Activated CD8-positive, alpha-beta memory T cell treated with anti-CD3 and anti-CD28 coated beads, Interleukin-2, amount 10 ng/mL, durations not matched to agents 7 days and 5 days (primary cell): ENCODE measurements around the gene TTI1. TPM values are rescaled to one million over a fixed set of nuclear protein-coding genes. Genes with fewer than 3 reads are reported as not detected.

Experiments
- ATAC-seq: fragments of 150-1000 bp; cut with Tn5 transposase; one replicate; pipeline ENCODE4 v1.10.0; 2021; ENCODE audit warnings: moderate library complexity
- CTCF ChIA-PET: fragments of 350-600 bp; sonication (Branson Sonifier 250); formaldehyde crosslinking; loops from one replicate; lab custom pipeline; 2021; ENCODE audit warnings: antibody characterized with exemption; lab: Charles Lee
- DNase-seq: peaks from one replicate; pipeline ENCODE4 v3.0.0-alpha.2; 2020
- H3K27ac Mint-ChIP-seq: one replicate; pipeline ENCODE4 v1.8.0; 2021; ENCODE audit warnings: mild to moderate bottlenecking, mixed read lengths
- H3K27me3 Mint-ChIP-seq: one replicate; pipeline ENCODE4 v1.8.0; 2021; ENCODE audit warnings: mixed read lengths
- H3K36me3 Mint-ChIP-seq: one replicate; pipeline ENCODE4 v1.8.0; 2021; ENCODE audit warnings: mild to moderate bottlenecking, mixed read lengths
- H3K4me1 Mint-ChIP-seq: one replicate; pipeline ENCODE4 v1.8.0; 2021; ENCODE audit warnings: mixed read lengths
- H3K4me3 Mint-ChIP-seq: one replicate; pipeline ENCODE4 v1.8.0; 2021; ENCODE audit warnings: mild to moderate bottlenecking, moderate library complexity, mixed read lengths
- H3K9me3 Mint-ChIP-seq: one replicate; pipeline ENCODE4 v1.8.0; 2022; ENCODE audit warnings: low read depth, mixed read lengths
- total RNA-seq, 2 experiments: library from RNA; stranded (reverse); gene quantifications; one replicate each; pipeline ENCODE4 v1.2.3, GENCODE V29; 2021

Gene TTI1
- total RNA-seq, 2 experiments from 2014 or later = 34.7 to 35.0 TPM

GRCh38 chr20:37988306-37988954 lies 44.8 kb downstream of the TTI1 start:
- CTCF ChIA-PET = interaction anchor here (1.0 kb wide), 1 partner anchor 86 kb away, joined by 4 read pairs; no protein-coding TSS in a partner anchor
- DNase-seq = no peak
- Mint-ChIP-seq H3K4me1 (peaks cover 37% of the 10 kb centered on the region), H3K9me3 (no peaks in the 10 kb centered on the region), H3K4me3 (no peak overlapping the region), H3K27me3 (no peaks in the 10 kb centered on the region), H3K27ac (peak overlapping the region; percentile 7), H3K36me3 (peaks cover 21% of the 10 kb centered on the region)
- no peak for ATAC-seq

GRCh38 chr20:37987602-37988290 lies 45.5 kb downstream of the TTI1 start:
- Mint-ChIP-seq H3K4me3 (no peak overlapping the region), H3K27ac (no peak overlapping the region), H3K9me3 (no peaks in the 10 kb centered on the region), H3K36me3 (peaks cover 22% of the 10 kb centered on the region), H3K27me3 (no peaks in the 10 kb centered on the region), H3K4me1 (peaks cover 35% of the 10 kb centered on the region)
- CTCF ChIA-PET = interaction anchor here (1.0 kb wide), 1 partner anchor 85 kb away, joined by 4 read pairs; no protein-coding TSS in a partner anchor
- no peak for ATAC-seq
- no peak for DNase-seq

GRCh38 chr20:37986873-37987601 lies 46.2 kb downstream of the TTI1 start:
- CTCF ChIA-PET = no interaction called here
- Mint-ChIP-seq H3K27ac (no peak overlapping the region), H3K36me3 (peaks cover 24% of the 10 kb centered on the region), H3K4me1 (peaks cover 31% of the 10 kb centered on the region), H3K9me3 (no peaks in the 10 kb centered on the region), H3K27me3 (no peaks in the 10 kb centered on the region), H3K4me3 (no peak overlapping the region)
- ATAC-seq (no peak), DNase-seq (no peak)

GRCh38 chr20:37986044-37986858 lies 47.0 kb downstream of the TTI1 start:
- ATAC-seq (no peak), DNase-seq (no peak)
- H3K27ac Mint-ChIP-seq = no peak overlapping the region
- H3K9me3 Mint-ChIP-seq = no peaks in the 10 kb centered on the region
- peaks cover 24% of the 10 kb centered on the region for H3K4me1 Mint-ChIP-seq
- CTCF ChIA-PET = no interaction called here
- peaks cover 27% of the 10 kb centered on the region for H3K36me3 Mint-ChIP-seq
- no peak overlapping the region for H3K4me3 Mint-ChIP-seq
- H3K27me3 Mint-ChIP-seq = no peaks in the 10 kb centered on the region

- Mint-ChIP-seq H3K4me1 (peaks cover 4% of the 10 kb centered on the region), H3K27me3 (no peaks in the 10 kb centered on the region), H3K9me3 (no peaks in the 10 kb centered on the region), H3K4me3 (no peak overlapping the region), H3K36me3 (peaks cover 21% of the 10 kb centered on the region), H3K27ac (no peak overlapping the region)
- CTCF ChIA-PET = interaction anchor here (1.1 kb wide), 1 partner anchor 8 kb away, joined by 3 read pairs; no protein-coding TSS in a partner anchor
- ATAC-seq = no peak
- DNase-seq = no peak
Observed at GRCh38 chr20:37984018-37984785, 49.1 kb downstream of the TTI1 start.

- DNase-seq (no peak), ATAC-seq (no peak)
- Mint-ChIP-seq H3K4me3 (no peak overlapping the region), H3K4me1 (no peaks in the 10 kb centered on the region), H3K36me3 (peaks cover 13% of the 10 kb centered on the region), H3K27me3 (no peaks in the 10 kb centered on the region), H3K27ac (no peak overlapping the region), H3K9me3 (no peaks in the 10 kb centered on the region)
- CTCF ChIA-PET = interaction anchor here (0.7 to 1.1 kb wide), 2 partner anchors 9 to 237 kb away, joined by 3 read pairs; no protein-coding TSS in a partner anchor
Observed at GRCh38 chr20:37983286-37983685, 50.0 kb downstream of the TTI1 start.

- no peak overlapping the region for H3K4me3 Mint-ChIP-seq
- H3K27ac Mint-ChIP-seq = no peak overlapping the region
- peaks cover 13% of the 10 kb centered on the region for H3K36me3 Mint-ChIP-seq
- H3K9me3 Mint-ChIP-seq = no peaks in the 10 kb centered on the region
- H3K4me1 Mint-ChIP-seq = peaks cover 4% of the 10 kb centered on the region
- ATAC-seq (no peak), DNase-seq (no peak)
- no peaks in the 10 kb centered on the region for H3K27me3 Mint-ChIP-seq
- CTCF ChIA-PET = no interaction called here
Observed at GRCh38 chr20:37981568-37981967, 51.7 kb downstream of the TTI1 start.

GRCh38 chr20:37980876-37981275 lies 52.4 kb downstream of the TTI1 start:
- ATAC-seq = no peak
- H3K4me1 Mint-ChIP-seq = peaks cover 4% of the 10 kb centered on the region
- no peak overlapping the region for H3K27ac Mint-ChIP-seq
- peaks cover 13% of the 10 kb centered on the region for H3K36me3 Mint-ChIP-seq
- CTCF ChIA-PET = no interaction called here
- no peaks in the 10 kb centered on the region for H3K27me3 Mint-ChIP-seq
- H3K9me3 Mint-ChIP-seq = no peaks in the 10 kb centered on the region
- no peak for DNase-seq
- H3K4me3 Mint-ChIP-seq = no peak overlapping the region

GRCh38 chr20:37980383-37980782 lies 52.9 kb downstream of the TTI1 start:
- no peak for DNase-seq
- Mint-ChIP-seq H3K27ac (no peak overlapping the region), H3K27me3 (no peaks in the 10 kb centered on the region), H3K36me3 (peaks cover 13% of the 10 kb centered on the region), H3K4me1 (peaks cover 4% of the 10 kb centered on the region), H3K4me3 (no peak overlapping the region), H3K9me3 (no peaks in the 10 kb centered on the region)
- CTCF ChIA-PET = no interaction called here
- ATAC-seq = no peak

- DNase-seq = no peak
- no peak overlapping the region for H3K27ac Mint-ChIP-seq
Observed at GRCh38 chr20:37979021-37979985, 54.0 kb downstream of the TTI1 start.

GRCh38 chr20:37977786-37978185 lies 55.5 kb downstream of the TTI1 start:
- H3K4me3 Mint-ChIP-seq = no peak overlapping the region

More at GRCh38 chr20:37979021-37979985, 54.0 kb downstream of the TTI1 start:
- Mint-ChIP-seq H3K4me1 (peaks cover 4% of the 10 kb centered on the region), H3K27me3 (no peaks in the 10 kb centered on the region), H3K9me3 (no peaks in the 10 kb centered on the region), H3K36me3 (peaks cover 9% of the 10 kb centered on the region), H3K4me3 (no peak overlapping the region)
- CTCF ChIA-PET = no interaction called here
- no peak for ATAC-seq

More at GRCh38 chr20:37977786-37978185, 55.5 kb downstream of the TTI1 start:
- DNase-seq = no peak
- Mint-ChIP-seq H3K27ac (no peak overlapping the region), H3K9me3 (no peaks in the 10 kb centered on the region), H3K4me1 (peaks cover 4% of the 10 kb centered on the region), H3K27me3 (no peaks in the 10 kb centered on the region), H3K36me3 (peaks cover 7% of the 10 kb centered on the region)
- CTCF ChIA-PET = no interaction called here
- no peak for ATAC-seq
